Neural cell (in vitro differentiated cells): ENCODE measurements around the gene STX8. TPM values are rescaled to one million over a fixed set of nuclear protein-coding genes. Genes with fewer than 3 reads are reported as not detected.

Experiments used
- H2AFZ ChIP-seq: fragments of 200-600, 300-800 bp; sonication (generic), shearing (Covaris generic); 2 replicates; pipeline ENCODE4 v1.6.0; 2014; ENCODE audit warnings: low read depth, mild to moderate bottlenecking, antibody characterized with exemption, low read length, moderate library complexity
- H3F3A ChIP-seq: fragments of 200-600 bp; shearing (Covaris generic); 2 replicates; pipeline ENCODE4 v1.6.1; 2016; ENCODE audit warnings: mild to moderate bottlenecking, moderate library complexity, mixed read lengths, antibody characterized with exemption, low read length; ENCODE audit not compliant: insufficient read depth, poor library complexity, severe bottlenecking
- H3K27ac ChIP-seq: fragments of 200-600, 300-800 bp; sonication (generic), shearing (Covaris generic); 2 replicates; pipeline ENCODE4 v1.5.1; 2014; ENCODE audit warnings: mild to moderate bottlenecking, low read length, moderate library complexity
- H3K27me3 ChIP-seq: fragments of 300-800, 200-600 bp; sonication (generic), shearing (Covaris generic); 2 replicates; pipeline ENCODE4 v1.6.0; 2014; ENCODE audit warnings: mild to moderate bottlenecking, low read depth, low read length, moderate library complexity; ENCODE audit not compliant: insufficient read depth
- H3K36me3 ChIP-seq: fragments of 300-800, 200-600 bp; sonication (generic), shearing (Covaris generic); 2 replicates; pipeline ENCODE4 v1.5.1; 2014; ENCODE audit warnings: mild to moderate bottlenecking, antibody characterized with exemption, low read length, moderate library complexity; ENCODE audit not compliant: insufficient read depth
- H3K4me2 ChIP-seq: fragments of 300-800, 200-600 bp; sonication (generic), shearing (Covaris generic); 2 replicates; pipeline ENCODE4 v1.6.0; 2014; ENCODE audit warnings: mild to moderate bottlenecking, low read length
- H3K4me3 ChIP-seq: fragments of 300-800, 200-600 bp; sonication (generic), shearing (Covaris generic); 2 replicates; pipeline ENCODE4 v1.5.1; 2014; ENCODE audit warnings: mild to moderate bottlenecking, low read length, moderate library complexity
- H3K79me2 ChIP-seq: fragments of 200-600 bp; shearing (Covaris generic); replicated peaks from 2 replicates; pipeline ENCODE4 v1.6.0; 2014; ENCODE audit warnings: mild to moderate bottlenecking, low read length, moderate library complexity; ENCODE audit not compliant: insufficient read depth
- H3K9ac ChIP-seq: fragments of 300-800, 200-600 bp; sonication (generic), shearing (Covaris generic); 2 replicates; pipeline ENCODE4 v1.6.1; 2016; ENCODE audit warnings: mild to moderate bottlenecking, low read length, mixed read lengths
- H3K9me2 ChIP-seq: fragments of 200-600 bp; shearing (Covaris generic); 2 replicates; pipeline ENCODE4 v1.6.1; 2016; ENCODE audit warnings: mild to moderate bottlenecking, low read length, mixed read lengths; ENCODE audit not compliant: insufficient read depth
- H3K9me3 ChIP-seq: fragments of 200-600, 300-800 bp; sonication (generic), shearing (Covaris generic); 2 replicates; pipeline ENCODE4 v1.6.1; 2016; ENCODE audit warnings: mild to moderate bottlenecking, mixed run types, low read length, moderate library complexity, mixed read lengths
- H4K20me1 ChIP-seq: fragments of 200-600 bp; shearing (Covaris generic); 2 replicates; pipeline ENCODE4 v1.6.1; 2016; ENCODE audit warnings: mild to moderate bottlenecking, mixed run types; ENCODE audit not compliant: insufficient read depth
- CTCF ChIP-seq: fragments of 450-650 bp; IDR thresholded peaks from 2 replicates; pipeline ENCODE4 v1.5.1; 2014; ENCODE audit warnings: antibody characterized with exemption, mild to moderate bottlenecking, moderate library complexity; ENCODE audit not compliant: poor library complexity, severe bottlenecking
- EP300 ChIP-seq: fragments of 450-650 bp; conservative IDR thresholded peaks from 2 replicates; pipeline ENCODE4 v1.6.1; 2014; ENCODE audit warnings: antibody characterized with exemption, mild to moderate bottlenecking, moderate library complexity; ENCODE audit not compliant: poor library complexity, severe bottlenecking
- EZH2 ChIP-seq: fragments of 200-600, 300-800 bp; shearing (Covaris generic), sonication (generic); IDR thresholded peaks from 2 replicates; pipeline ENCODE4 v1.6.1; 2014; ENCODE audit warnings: antibody characterized with exemption, low read length, borderline replicate concordance, mild to moderate bottlenecking; ENCODE audit not compliant: insufficient read depth, poor library complexity, severe bottlenecking
- MXI1 ChIP-seq: fragments of 450-650 bp; conservative IDR thresholded peaks from 2 replicates; pipeline ENCODE4 v1.6.1; 2014; ENCODE audit warnings: antibody characterized with exemption, mild to moderate bottlenecking; ENCODE audit not compliant: poor library complexity, severe bottlenecking
- POLR2AphosphoS5 ChIP-seq: IDR thresholded peaks from 2 replicates; pipeline ENCODE4 v1.6.1; 2012
- RAD21 ChIP-seq: fragments of 450-650 bp; conservative IDR thresholded peaks from 2 replicates; pipeline ENCODE4 v1.6.1; 2014; ENCODE audit warnings: antibody characterized with exemption, mild to moderate bottlenecking, moderate library complexity
- REST ChIP-seq: IDR thresholded peaks from 2 replicates; pipeline ENCODE4 v1.6.1; 2012; ENCODE audit warnings: borderline replicate concordance
- SMC3 ChIP-seq: fragments of 450-650 bp; conservative IDR thresholded peaks from 2 replicates; pipeline ENCODE4 v1.6.1; 2014; ENCODE audit warnings: antibody characterized with exemption, mild to moderate bottlenecking, moderate library complexity; ENCODE audit not compliant: poor library complexity
- TAF1 ChIP-seq: IDR thresholded peaks from 2 replicates; pipeline ENCODE4 v1.6.1; 2012; ENCODE audit warnings: low read depth
- polyA plus RNA-seq: library from polyadenylated mRNA; depleted of rRNA; stranded (reverse); fragments of >200 nt; gene quantifications from 2 replicates; pipeline ENCODE4 v1.2.3, GENCODE V29; 2014

STX8 gene
- polyA plus RNA-seq, 1 donor from 2014 or later, result 100 TPM

DNA sequence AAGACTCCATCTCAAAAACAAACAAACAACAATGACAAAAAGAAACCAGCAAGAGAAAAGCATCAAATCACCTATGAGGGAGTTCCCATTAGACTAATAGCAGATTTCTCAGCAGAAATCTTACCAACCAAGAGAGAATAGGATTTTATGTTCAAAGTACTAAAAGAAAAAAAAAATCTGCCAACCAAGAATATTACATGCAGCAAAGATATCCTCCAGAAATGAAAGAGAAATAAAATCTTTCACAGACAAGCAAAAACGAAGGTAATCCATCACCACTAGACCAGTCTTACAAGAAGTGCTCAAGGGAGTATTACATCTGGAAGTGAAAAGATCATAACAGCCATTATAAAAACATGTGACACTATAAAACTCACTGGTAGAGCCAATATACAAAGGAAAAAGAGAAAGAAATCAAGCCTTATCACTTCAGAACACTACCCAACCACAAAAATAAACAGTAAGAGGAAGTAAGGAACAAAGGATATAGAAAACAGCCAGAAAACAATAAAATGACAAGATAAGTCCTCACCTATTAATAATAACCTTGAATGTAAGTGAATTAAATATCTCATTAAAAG, 66.3 kb downstream of the STX8 start:
- Histone ChIP-seq H3F3A (no peaks in the 10 kb centered on the region), H3K4me3 (no peak overlapping the region), H3K9me2 (no peaks in the 10 kb centered on the region), H4K20me1 (no peaks in the 10 kb centered on the region), H3K9ac (no peak overlapping the region), H3K79me2 (no peaks in the 10 kb centered on the region), H3K9me3 (peaks cover 4% of the 10 kb centered on the region), H3K4me2 (no peak overlapping the region), H3K27me3 (no peaks in the 10 kb centered on the region), H3K36me3 (no peaks in the 10 kb centered on the region), H3K27ac (no peak overlapping the region), H2AFZ (no peak overlapping the region)
- TF ChIP-seq MXI1 (no peak), REST (no peak), SMC3 (no peak), CTCF (no peak), TAF1 (no peak), EP300 (no peak), EZH2 (no peak), RAD21 (no peak), POLR2AphosphoS5 (no peak)

DNA sequence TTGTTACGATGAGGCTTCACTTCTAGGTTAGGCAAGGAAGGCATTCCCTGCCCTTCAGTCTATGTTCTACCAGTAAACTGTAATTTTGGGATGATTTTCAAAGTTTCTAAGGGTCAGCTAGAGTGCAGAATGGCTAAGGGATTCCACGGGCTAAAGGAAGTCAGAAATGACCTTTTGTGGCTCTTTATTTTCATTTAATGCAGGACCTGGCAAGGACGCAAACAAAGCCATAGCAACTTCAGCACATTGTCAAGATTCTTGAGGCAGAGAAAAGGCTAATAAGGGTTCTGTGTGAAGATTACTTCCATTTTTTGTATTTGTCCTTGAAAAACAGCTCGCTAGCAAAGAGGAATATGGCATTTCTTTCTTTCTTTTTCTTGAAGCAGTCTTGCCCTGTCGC, 76.6 kb downstream of the STX8 start:
- H2AFZ ChIP-seq, result no peak overlapping the region
- H3F3A ChIP-seq, result no peaks in the 10 kb centered on the region
- no peak overlapping the region for H3K4me2 ChIP-seq
- no peak overlapping the region for H3K4me3 ChIP-seq
- no peak for TF ChIP-seq EP300
- TF ChIP-seq POLR2AphosphoS5, result no peak
- no peak for TF ChIP-seq REST
- no peak for TF ChIP-seq TAF1
- no peak for TF ChIP-seq CTCF
- no peak for TF ChIP-seq MXI1
- TF ChIP-seq SMC3, result no peak
- no peaks in the 10 kb centered on the region for H3K9me3 ChIP-seq
- no peaks in the 10 kb centered on the region for H4K20me1 ChIP-seq
- H3K27ac ChIP-seq, result no peak overlapping the region
- H3K79me2 ChIP-seq, result no peaks in the 10 kb centered on the region
- no peaks in the 10 kb centered on the region for H3K9me2 ChIP-seq
- no peak overlapping the region for H3K9ac ChIP-seq
- H3K27me3 ChIP-seq, result no peaks in the 10 kb centered on the region
- H3K36me3 ChIP-seq, result no peaks in the 10 kb centered on the region
